SHP77 treated with DMSO at 0.1 percent for 48 hours (cell line): ENCODE results near the gene PSENEN.
"Not testable (repeated sequence)": the region's sequence is repeated elsewhere in the genome, so short reads cannot be mapped to it uniquely, and the experiment has no call there.

Experiments used
- DNase-seq: peaks from one replicate; lab custom pipeline; 2025; lab: John Stamatoyannopoulos, UW

The PSENEN gene

GRCh38 chr19:35718345-35719041 lies 27.0 kb upstream of the PSENEN start:
- no peak for DNase-seq

GRCh38 chr19:35719402-35720162 lies 25.9 kb upstream of the PSENEN start:
- no peak for DNase-seq

- DNase-seq: no peak
Measured at GRCh38 chr19:35720163-35720524, 25.3 kb upstream of the PSENEN start.

GRCh38 chr19:35720648-35721047 lies 24.8 kb upstream of the PSENEN start:
- DNase-seq: no peak

- no peak for DNase-seq
Measured at GRCh38 chr19:35721374-35721773, 24.1 kb upstream of the PSENEN start.

- no peak for DNase-seq
Measured at GRCh38 chr19:35722461-35722860, 23.0 kb upstream of the PSENEN start.

- DNase-seq: no peak
Measured at GRCh38 chr19:35722897-35723296, 22.6 kb upstream of the PSENEN start.

GRCh38 chr19:35723671-35724070 lies 21.8 kb upstream of the PSENEN start:
- no peak for DNase-seq

- not testable (repeated sequence) for DNase-seq
Measured at GRCh38 chr19:35724132-35724531, 21.3 kb upstream of the PSENEN start.

GRCh38 chr19:35724560-35724959 lies 20.9 kb upstream of the PSENEN start:
- no peak for DNase-seq

GRCh38 chr19:35725216-35725861 lies 20.1 kb upstream of the PSENEN start:
- DNase-seq: no peak

GRCh38 chr19:35727053-35727955 lies 18.1 kb upstream of the PSENEN start:
- DNase-seq: no peak

GRCh38 chr19:35727956-35728706 lies 17.3 kb upstream of the PSENEN start:
- no peak for DNase-seq

GRCh38 chr19:35729021-35729420 lies 16.4 kb upstream of the PSENEN start:
- no peak for DNase-seq

GRCh38 chr19:35729763-35730162 lies 15.7 kb upstream of the PSENEN start:
- DNase-seq: no peak

GRCh38 chr19:35730326-35730725 lies 15.1 kb upstream of the PSENEN start:
- DNase-seq: no peak

- no peak for DNase-seq
Measured at GRCh38 chr19:35731353-35731752, 14.1 kb upstream of the PSENEN start.

GRCh38 chr19:35731779-35732405 lies 13.6 kb upstream of the PSENEN start:
- no peak for DNase-seq

GRCh38 chr19:35732540-35733179 lies 12.8 kb upstream of the PSENEN start:
- no peak for DNase-seq
